ENCODE data around the gene KREMEN1. TPM values are rescaled to one million over a fixed set of nuclear protein-coding genes. Genes with fewer than 3 reads are reported as not detected.

KREMEN1 gene
- total and polyA plus RNA-seq, 4 experiments from 2014 or later: not detected

- Mint-ChIP-seq H3K27ac (peak overlapping the region in 1 of 7 donors; percentile 35), H3K36me3 (no peaks in the 10 kb centered on the region), H3K4me3 (no peak overlapping the region), H3K9me3 (peaks cover 0 to 2% (median 0%) of the 10 kb centered on the region in 8 donors), H3K4me1 (no peaks in the 10 kb centered on the region), H3K27me3 (peaks cover 20 to 30% of the 10 kb centered on the region in 2 donors)
- no peak overlapping the region for H3K27ac ChIP-seq (ENCODE audit: low read depth, low read length)
- ChIA-PET POLR2A (ENCODE audit: partially characterized antibody) (no interaction called here), CTCF (ENCODE audit: partially characterized antibody) (interaction anchor here (0.9 kb wide), 1 partner anchor 18 kb away, joined by 3 read pairs; no protein-coding TSS in a partner anchor)
- DNase-seq: no peak
- H3K36me3 ChIP-seq (ENCODE audit: insufficient read depth, low read length): no peaks in the 10 kb centered on the region
- intact Hi-C loops (cut with micrococcal nuclease): no loop called here
- no peaks in the 10 kb centered on the region for H3K9me3 ChIP-seq (ENCODE audit: control insufficient read depth in 1 of 2, low read length in 2 of 2)
- no peaks in the 10 kb centered on the region for H3K27me3 ChIP-seq (ENCODE audit: insufficient read depth, low read length)
- H3K4me1 ChIP-seq (ENCODE audit: insufficient read depth, low read length): no peaks in the 10 kb centered on the region
- no peak overlapping the region for H3K4me3 ChIP-seq (ENCODE audit: low read length in 2 of 2)
These were observed 39.3 kb downstream of the KREMEN1 start for GRCh38 chr22:29112121-29112520.

- CTCF ChIA-PET (ENCODE audit: partially characterized antibody): no interaction called here
- no peak for DNase-seq
- H3K36me3 Mint-ChIP-seq: no peaks in the 10 kb centered on the region
These were observed 39.8 kb downstream of the KREMEN1 start for GRCh38 chr22:29112681-29113080.

GRCh38 chr22:29113319-29113718, 40.5 kb downstream of the KREMEN1 start:
- H3K9me3 Mint-ChIP-seq: peaks cover 0 to 6% (median 0%) of the 10 kb centered on the region in 8 donors

More at GRCh38 chr22:29112681-29113080, 39.8 kb downstream of the KREMEN1 start:
- intact Hi-C loops (cut with micrococcal nuclease): no loop called here
- H3K27me3 Mint-ChIP-seq: peaks cover 21 to 30% of the 10 kb centered on the region in 2 donors
- Histone ChIP-seq H3K4me3 (ENCODE audit: low read length in 2 of 2) (no peak overlapping the region), H3K36me3 (ENCODE audit: insufficient read depth, low read length) (no peaks in the 10 kb centered on the region), H3K9me3 (ENCODE audit: control insufficient read depth in 1 of 2, low read length in 2 of 2) (no peaks in the 10 kb centered on the region), H3K27ac (ENCODE audit: low read depth, low read length) (no peak overlapping the region), H3K4me1 (ENCODE audit: insufficient read depth, low read length) (no peaks in the 10 kb centered on the region), H3K27me3 (ENCODE audit: insufficient read depth, low read length) (no peaks in the 10 kb centered on the region)
- H3K4me1 Mint-ChIP-seq: no peaks in the 10 kb centered on the region
- peaks cover 0 to 2% (median 0%) of the 10 kb centered on the region in 8 donors for H3K9me3 Mint-ChIP-seq
- POLR2A ChIA-PET (ENCODE audit: partially characterized antibody): no interaction called here
- H3K4me3 Mint-ChIP-seq: no peak overlapping the region
- H3K27ac Mint-ChIP-seq: no peak overlapping the region

GRCh38 chr22:29114392-29114791, 41.6 kb downstream of the KREMEN1 start:
- no peak overlapping the region for H3K4me3 ChIP-seq (ENCODE audit: low read length in 2 of 2)
- no peaks in the 10 kb centered on the region for H3K4me1 ChIP-seq (ENCODE audit: insufficient read depth, low read length)
- Mint-ChIP-seq H3K27ac (no peak overlapping the region), H3K27me3 (peaks cover 23 to 35% of the 10 kb centered on the region in 2 donors), H3K4me3 (no peak overlapping the region), H3K4me1 (no peaks in the 10 kb centered on the region), H3K36me3 (no peaks in the 10 kb centered on the region), H3K9me3 (peaks cover 0 to 6% (median 0%) of the 10 kb centered on the region in 8 donors)
- ChIA-PET POLR2A (ENCODE audit: partially characterized antibody) (no interaction called here), CTCF (ENCODE audit: partially characterized antibody) (no interaction called here)
- no peak overlapping the region for H3K27ac ChIP-seq (ENCODE audit: low read depth, low read length)
- no peak for DNase-seq
- no peaks in the 10 kb centered on the region for H3K27me3 ChIP-seq (ENCODE audit: insufficient read depth, low read length)
- no peaks in the 10 kb centered on the region for H3K36me3 ChIP-seq (ENCODE audit: insufficient read depth, low read length)
- H3K9me3 ChIP-seq (ENCODE audit: control insufficient read depth in 1 of 2, low read length in 2 of 2): no peaks in the 10 kb centered on the region
- intact Hi-C loops (cut with micrococcal nuclease): no loop called here

More at GRCh38 chr22:29113319-29113718, 40.5 kb downstream of the KREMEN1 start:
- POLR2A ChIA-PET (ENCODE audit: partially characterized antibody): no interaction called here
- H3K4me3 Mint-ChIP-seq: no peak overlapping the region
- peaks cover 25 to 34% of the 10 kb centered on the region in 2 donors for H3K27me3 Mint-ChIP-seq
- H3K4me1 Mint-ChIP-seq: no peaks in the 10 kb centered on the region
- DNase-seq: no peak
- intact Hi-C loops (cut with micrococcal nuclease): no loop called here
- no peaks in the 10 kb centered on the region for H3K36me3 Mint-ChIP-seq
- no peaks in the 10 kb centered on the region for H3K36me3 ChIP-seq (ENCODE audit: insufficient read depth, low read length)
- no peak overlapping the region for H3K4me3 ChIP-seq (ENCODE audit: low read length in 2 of 2)
- no peak overlapping the region for H3K27ac ChIP-seq (ENCODE audit: low read depth, low read length)
- no peak overlapping the region for H3K27ac Mint-ChIP-seq
- CTCF ChIA-PET (ENCODE audit: partially characterized antibody): no interaction called here
- H3K4me1 ChIP-seq (ENCODE audit: insufficient read depth, low read length): no peaks in the 10 kb centered on the region
- H3K9me3 ChIP-seq (ENCODE audit: control insufficient read depth in 1 of 2, low read length in 2 of 2): no peaks in the 10 kb centered on the region
- H3K27me3 ChIP-seq (ENCODE audit: insufficient read depth, low read length): no peaks in the 10 kb centered on the region

GRCh38 chr22:29115682-29116288, 43.0 kb downstream of the KREMEN1 start:
- Histone ChIP-seq H3K36me3 (ENCODE audit: insufficient read depth, low read length) (no peaks in the 10 kb centered on the region), H3K27me3 (ENCODE audit: insufficient read depth, low read length) (no peaks in the 10 kb centered on the region), H3K4me1 (ENCODE audit: insufficient read depth, low read length) (no peaks in the 10 kb centered on the region), H3K9me3 (ENCODE audit: control insufficient read depth in 1 of 2, low read length in 2 of 2) (no peaks in the 10 kb centered on the region), H3K4me3 (ENCODE audit: low read length in 2 of 2) (no peak overlapping the region), H3K27ac (ENCODE audit: low read depth, low read length) (no peak overlapping the region)
- Mint-ChIP-seq H3K4me1 (peaks cover 0 to 2% (median 0%) of the 10 kb centered on the region in 4 donors), H3K4me3 (no peak overlapping the region), H3K9me3 (peaks cover 0 to 11% (median 3%) of the 10 kb centered on the region in 8 donors), H3K27ac (no peak overlapping the region), H3K27me3 (peaks cover 20 to 33% of the 10 kb centered on the region in 2 donors), H3K36me3 (peaks cover 0 to 4% of the 10 kb centered on the region in 2 donors)
- ChIA-PET CTCF (ENCODE audit: partially characterized antibody) (no interaction called here), POLR2A (ENCODE audit: partially characterized antibody) (no interaction called here)
- intact Hi-C loops (cut with micrococcal nuclease): no loop called here
- no peak for DNase-seq

- Histone ChIP-seq H3K4me1 (ENCODE audit: insufficient read depth, low read length) (no peaks in the 10 kb centered on the region), H3K4me3 (ENCODE audit: low read length in 2 of 2) (no peak overlapping the region), H3K27ac (ENCODE audit: low read depth, low read length) (no peak overlapping the region), H3K36me3 (ENCODE audit: insufficient read depth, low read length) (no peaks in the 10 kb centered on the region), H3K9me3 (ENCODE audit: control insufficient read depth in 1 of 2, low read length in 2 of 2) (no peaks in the 10 kb centered on the region), H3K27me3 (ENCODE audit: insufficient read depth, low read length) (no peaks in the 10 kb centered on the region)
- Mint-ChIP-seq H3K4me1 (peaks cover 0 to 2% (median 0%) of the 10 kb centered on the region in 4 donors), H3K9me3 (peaks cover 0 to 11% (median 3%) of the 10 kb centered on the region in 8 donors), H3K27me3 (peaks cover 20 to 32% of the 10 kb centered on the region in 2 donors), H3K4me3 (no peak overlapping the region), H3K36me3 (peaks cover 0 to 4% of the 10 kb centered on the region in 2 donors), H3K27ac (no peak overlapping the region)
- POLR2A ChIA-PET (ENCODE audit: partially characterized antibody): no interaction called here
- peak in 1 of 5 donors; percentile 10 for DNase-seq
- CTCF ChIA-PET (ENCODE audit: partially characterized antibody): no interaction called here
- intact Hi-C loops (cut with micrococcal nuclease): no loop called here
These were observed 43.7 kb downstream of the KREMEN1 start for GRCh38 chr22:29116397-29117123.

- H3K4me3 ChIP-seq (ENCODE audit: low read length in 2 of 2): no peak overlapping the region
- no peak for DNase-seq
- H3K27me3 Mint-ChIP-seq: peaks cover 20 to 28% of the 10 kb centered on the region in 2 donors
- H3K9me3 ChIP-seq (ENCODE audit: control insufficient read depth in 1 of 2, low read length in 2 of 2): no peaks in the 10 kb centered on the region
- H3K4me3 Mint-ChIP-seq: no peak overlapping the region
- ChIA-PET CTCF (ENCODE audit: partially characterized antibody) (interaction anchor here (1.4 kb wide), 1 partner anchor 11 kb away, joined by 3 read pairs; no protein-coding TSS in a partner anchor), POLR2A (ENCODE audit: partially characterized antibody) (no interaction called here)
- no peaks in the 10 kb centered on the region for H3K4me1 ChIP-seq (ENCODE audit: insufficient read depth, low read length)
- no peaks in the 10 kb centered on the region for H3K36me3 ChIP-seq (ENCODE audit: insufficient read depth, low read length)
- no peak overlapping the region for H3K27ac Mint-ChIP-seq
- peaks cover 0 to 2% (median 0%) of the 10 kb centered on the region in 4 donors for H3K4me1 Mint-ChIP-seq
- no peak overlapping the region for H3K27ac ChIP-seq (ENCODE audit: low read depth, low read length)
- peaks cover 0 to 4% of the 10 kb centered on the region in 2 donors for H3K36me3 Mint-ChIP-seq
- intact Hi-C loops (cut with micrococcal nuclease): no loop called here
- no peaks in the 10 kb centered on the region for H3K27me3 ChIP-seq (ENCODE audit: insufficient read depth, low read length)
- peaks cover 0 to 11% (median 3%) of the 10 kb centered on the region in 8 donors for H3K9me3 Mint-ChIP-seq
These were observed 45.1 kb downstream of the KREMEN1 start for GRCh38 chr22:29117799-29118477.
